GM23248 (cell line): ENCODE results near the gene PSAP.

Experiments used
- EZH2 ChIP-seq: fragments of 200-600 bp; sonication (generic); IDR thresholded peaks from 2 replicates; pipeline ENCODE4 v1.6.1; 2018; ENCODE audit warnings: antibody characterized with exemption, mild to moderate bottlenecking; ENCODE audit not compliant: insufficient read depth, poor library complexity, severe bottlenecking
- EZH2phosphoT487 ChIP-seq: fragments of 200-600 bp; sonication (generic); IDR thresholded peaks from 2 replicates; pipeline ENCODE4 v1.6.1; 2018; ENCODE audit warnings: antibody characterized with exemption, moderate library complexity, mild to moderate bottlenecking, low read depth; ENCODE audit not compliant: insufficient read depth

DNA sequence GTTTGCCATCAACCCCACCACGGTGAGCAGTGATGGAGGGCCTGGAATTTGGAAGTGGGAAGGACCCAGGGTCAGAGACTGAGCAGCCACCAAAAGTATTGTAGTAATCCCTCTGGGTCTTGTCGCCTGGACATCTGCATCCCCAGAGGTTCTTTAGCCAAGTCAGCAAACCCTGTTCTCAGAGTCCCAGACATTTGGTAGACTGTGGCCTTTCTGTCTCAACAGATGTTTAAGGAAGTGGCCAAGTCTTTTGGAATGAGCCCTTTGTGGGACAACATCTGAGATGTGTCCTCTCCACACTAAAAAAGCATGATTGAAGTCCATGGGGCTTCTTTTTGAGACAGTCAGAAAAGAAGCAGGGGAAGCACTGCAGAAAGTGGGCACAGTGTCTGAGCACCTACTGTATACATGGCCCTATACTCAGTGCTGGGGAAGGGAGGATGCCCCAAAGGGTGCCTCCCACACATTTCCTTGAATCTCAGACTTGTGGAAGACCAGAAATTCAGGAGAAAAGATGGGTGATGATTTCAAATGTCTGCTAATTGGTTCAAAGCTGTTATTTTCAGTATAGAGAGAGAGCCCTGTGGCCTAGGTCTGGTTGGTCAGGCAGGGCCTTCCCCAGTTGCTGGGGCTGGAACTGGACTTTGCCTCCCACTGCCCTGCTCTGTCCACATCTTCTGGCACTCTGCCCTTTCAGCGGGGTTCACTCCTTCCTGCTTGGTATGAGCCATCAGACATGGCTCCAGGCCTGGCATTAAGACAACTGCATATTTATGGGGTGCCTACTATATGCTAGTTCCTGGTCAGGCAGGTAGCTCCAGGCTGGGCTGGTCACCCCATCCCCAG lies 51.2 kb downstream of the PSAP start:
- TF ChIP-seq EZH2phosphoT487 (no peak), EZH2 (no peak)
